HUDEP-2 (cell line): Measurements from ENCODE around the gene UBL3.

Experiments
- DNase-seq, 76 experiments: peaks; one replicate each; lab custom pipeline; 2025; ENCODE audit not compliant: unreplicated experiment in 76 of 76; lab: John Stamatoyannopoulos, UW

UBL3 gene

DNA sequence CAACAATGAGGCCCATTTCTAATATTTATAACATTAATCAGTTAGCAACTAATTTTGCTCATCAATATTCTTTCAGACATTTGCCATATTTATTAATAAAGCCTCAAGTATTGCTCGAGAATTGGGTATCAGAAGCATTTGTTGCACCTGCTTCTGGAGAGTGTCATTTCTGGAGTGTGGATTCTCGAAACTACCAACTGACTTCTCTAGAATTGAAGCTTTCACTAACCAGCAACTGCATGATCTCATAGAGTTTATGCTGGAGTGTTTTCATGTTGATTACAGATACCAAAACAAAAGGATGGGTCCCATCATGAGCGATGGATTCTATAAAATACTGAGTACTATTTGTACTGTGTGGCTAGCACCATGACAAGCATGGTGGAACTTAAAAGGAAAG, 133.9 kb downstream of the UBL3 start:
- DNase-seq = no peak
